GM04504 (cell line): Measurements from ENCODE around the gene ATF4.

ENCODE experiments used
- DNase-seq: peaks from one replicate; pipeline ENCODE4 v3.0.0-alpha.2; 2012; ENCODE audit warnings: low read depth

ATF4 gene

GRCh38 chr22:39520226-39521105, at the start of gene ATF4:
TSS of gene ATF4 (plus strand) at chr22:39520562. CDS start at chr22:39521446, 884 bp downstream.
- DNase-seq, result no peak

GRCh38 chr22:39471381-39472141, 48.8 kb upstream of the ATF4 start:
- DNase-seq, result no peak

- no peak for DNase-seq
These were observed 47.5 kb upstream of the ATF4 start for GRCh38 chr22:39472570-39473556.

- DNase-seq, result no peak
These were observed 46.5 kb upstream of the ATF4 start for GRCh38 chr22:39473851-39474250.

- no peak for DNase-seq
These were observed 45.8 kb upstream of the ATF4 start for GRCh38 chr22:39474351-39475111.

- DNase-seq, result no peak
These were observed 45.0 kb upstream of the ATF4 start for GRCh38 chr22:39475337-39475736.

- no peak for DNase-seq
These were observed 44.5 kb upstream of the ATF4 start for GRCh38 chr22:39475902-39476301.

- no peak for DNase-seq
These were observed 43.7 kb upstream of the ATF4 start for GRCh38 chr22:39476664-39477063.

GRCh38 chr22:39477542-39477941, 42.8 kb upstream of the ATF4 start:
- DNase-seq, result no peak

GRCh38 chr22:39478441-39478850, 41.9 kb upstream of the ATF4 start:
- no peak for DNase-seq

- DNase-seq, result no peak
These were observed 41.1 kb upstream of the ATF4 start for GRCh38 chr22:39479254-39479653.

- no peak for DNase-seq
These were observed 39.8 kb upstream of the ATF4 start for GRCh38 chr22:39480557-39480956.

GRCh38 chr22:39481054-39481453, 39.3 kb upstream of the ATF4 start:
- DNase-seq, result no peak

GRCh38 chr22:39481595-39481994, 38.8 kb upstream of the ATF4 start:
- DNase-seq, result no peak

- no peak for DNase-seq
These were observed 37.6 kb upstream of the ATF4 start for GRCh38 chr22:39482768-39483167.

- DNase-seq, result no peak
These were observed 33.2 kb upstream of the ATF4 start for GRCh38 chr22:39486951-39487825.

- DNase-seq, result no peak
These were observed 32.4 kb upstream of the ATF4 start for GRCh38 chr22:39487826-39488520.

GRCh38 chr22:39488563-39489083, 31.7 kb upstream of the ATF4 start:
- DNase-seq, result no peak
